ENCODE results near the gene CAMK4.

CAMK4 gene

GRCh38 chr5:111237470-111237869 is 13.3 kb downstream of the CAMK4 start:
- ChIA-PET CTCF (interaction anchor here (0.5 kb wide), 2 partner anchors 18 to 32 kb away, joined by 3 to 4 read pairs; no protein-coding TSS in a partner anchor), POLR2A (no interaction called here)
- H3K4me3 ChIP-seq (ENCODE audit: low read depth, low read length): no peak overlapping the region
- no peak overlapping the region for H3K27ac ChIP-seq (ENCODE audit: extremely low read depth, low read depth, low read length)
- H3K9me3 ChIP-seq (ENCODE audit: control insufficient read depth, insufficient read depth, low read depth, low read length): no peaks in the 10 kb centered on the region
- TF ChIP-seq, protein P1, sequence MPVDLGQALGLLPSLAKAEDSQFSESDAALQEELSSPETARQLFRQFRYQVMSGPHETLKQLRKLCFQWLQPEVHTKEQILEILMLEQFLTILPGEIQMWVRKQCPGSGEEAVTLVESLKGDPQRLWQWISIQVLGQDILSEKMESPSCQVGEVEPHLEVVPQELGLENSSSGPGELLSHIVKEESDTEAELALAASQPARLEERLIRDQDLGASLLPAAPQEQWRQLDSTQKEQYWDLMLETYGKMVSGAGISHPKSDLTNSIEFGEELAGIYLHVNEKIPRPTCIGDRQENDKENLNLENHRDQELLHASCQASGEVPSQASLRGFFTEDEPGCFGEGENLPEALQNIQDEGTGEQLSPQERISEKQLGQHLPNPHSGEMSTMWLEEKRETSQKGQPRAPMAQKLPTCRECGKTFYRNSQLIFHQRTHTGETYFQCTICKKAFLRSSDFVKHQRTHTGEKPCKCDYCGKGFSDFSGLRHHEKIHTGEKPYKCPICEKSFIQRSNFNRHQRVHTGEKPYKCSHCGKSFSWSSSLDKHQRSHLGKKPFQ (tag by site-specific recombination; IDR thresholded peaks at IDR 0.05): no peak
- TF ChIP-seq ZSCAN5A (tag by site-specific recombination; IDR thresholded peaks at IDR 0.05) (no peak), SETDB1 (IDR thresholded peaks at IDR 0.05; ENCODE audit: insufficient read length, low read length) (no peak), ZNF146 (tag by site-specific recombination; IDR thresholded peaks at IDR 0.05) (no peak), ZNF423 (tag by site-specific recombination; IDR thresholded peaks at IDR 0.05) (no peak)
- H3K36me3 ChIP-seq (ENCODE audit: control insufficient read depth in 2 of 2, insufficient read depth in 1 of 2, low read length in 2 of 2): no peaks in the 10 kb centered on the region
- no peaks in the 10 kb centered on the region for H3K4me1 ChIP-seq (ENCODE audit: control insufficient read depth, insufficient read depth, low read length)

DNA sequence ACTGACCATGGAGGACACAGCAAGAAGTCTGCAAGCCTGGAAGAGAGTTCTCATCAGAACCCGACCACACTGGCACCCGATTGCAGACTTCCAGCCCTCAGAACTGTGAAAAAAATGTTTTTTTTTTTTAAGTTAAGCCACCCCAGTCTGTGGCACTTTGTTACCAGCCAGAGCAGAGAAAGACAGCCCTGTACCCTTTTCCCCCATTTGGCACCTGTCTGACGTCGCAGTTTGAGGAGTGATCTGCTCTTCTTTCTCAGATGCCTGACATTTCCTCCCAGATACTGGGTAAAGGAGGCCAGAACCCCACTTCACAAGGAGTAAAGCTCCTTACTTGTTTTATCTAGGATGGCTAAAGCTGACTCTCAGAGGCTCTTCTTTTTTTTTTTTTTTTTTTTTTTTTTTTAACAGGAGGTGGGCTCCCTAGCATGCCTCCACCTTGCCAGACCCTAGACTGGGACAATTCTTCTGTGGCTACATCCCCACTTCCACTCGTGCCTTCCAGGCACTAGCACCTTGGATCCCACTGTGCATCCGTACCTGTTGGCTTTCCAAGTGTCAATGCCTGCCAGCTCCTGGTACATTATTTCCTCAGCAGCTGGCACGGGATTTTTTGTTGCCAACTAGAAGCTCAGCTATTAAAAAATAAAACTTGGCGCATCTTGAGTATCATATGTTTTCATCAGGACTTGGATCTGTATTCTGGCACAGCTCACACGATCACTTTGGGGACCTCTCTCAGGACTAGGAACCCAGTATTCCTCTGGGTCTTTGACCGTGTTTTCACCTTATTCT is 14.4 kb downstream of the CAMK4 start:
- TF ChIP-seq ZNF23 (tag by site-specific recombination; IDR thresholded peaks at IDR 0.05; ENCODE audit: borderline replicate concordance): no peak
- no peak for TF ChIP-seq ZNF521 (tag by site-specific recombination; IDR thresholded peaks at IDR 0.05)
- TF ChIP-seq ZNF510 (tag by site-specific recombination; IDR thresholded peaks at IDR 0.05; ENCODE audit: insufficient replicate concordance): no peak
- TF ChIP-seq ZEB2 (tag by site-specific recombination; IDR thresholded peaks at IDR 0.05): no peak
- TF ChIP-seq ZBTB1 (tag by site-specific recombination; IDR thresholded peaks at IDR 0.05): no peak
- TF ChIP-seq ZNF843 (tag by site-specific recombination; IDR thresholded peaks at IDR 0.05): no peak
- TF ChIP-seq, protein P2, sequence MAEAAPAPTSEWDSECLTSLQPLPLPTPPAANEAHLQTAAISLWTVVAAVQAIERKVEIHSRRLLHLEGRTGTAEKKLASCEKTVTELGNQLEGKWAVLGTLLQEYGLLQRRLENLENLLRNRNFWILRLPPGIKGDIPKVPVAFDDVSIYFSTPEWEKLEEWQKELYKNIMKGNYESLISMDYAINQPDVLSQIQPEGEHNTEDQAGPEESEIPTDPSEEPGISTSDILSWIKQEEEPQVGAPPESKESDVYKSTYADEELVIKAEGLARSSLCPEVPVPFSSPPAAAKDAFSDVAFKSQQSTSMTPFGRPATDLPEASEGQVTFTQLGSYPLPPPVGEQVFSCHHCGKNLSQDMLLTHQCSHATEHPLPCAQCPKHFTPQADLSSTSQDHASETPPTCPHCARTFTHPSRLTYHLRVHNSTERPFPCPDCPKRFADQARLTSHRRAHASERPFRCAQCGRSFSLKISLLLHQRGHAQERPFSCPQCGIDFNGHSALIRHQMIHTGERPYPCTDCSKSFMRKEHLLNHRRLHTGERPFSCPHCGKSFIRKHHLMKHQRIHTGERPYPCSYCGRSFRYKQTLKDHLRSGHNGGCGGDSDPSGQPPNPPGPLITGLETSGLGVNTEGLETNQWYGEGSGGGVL (tag by site-specific recombination; IDR thresholded peaks at IDR 0.05): no peak
- no peak for TF ChIP-seq ZNF114 (tag by site-specific recombination; IDR thresholded peaks at IDR 0.05)
- no peak for TF ChIP-seq ZNF112 (tag by site-specific recombination; IDR thresholded peaks at IDR 0.05)
- TF ChIP-seq ZNF768 (tag by site-specific recombination; IDR thresholded peaks at IDR 0.05): no peak
- TF ChIP-seq, protein P3, sequence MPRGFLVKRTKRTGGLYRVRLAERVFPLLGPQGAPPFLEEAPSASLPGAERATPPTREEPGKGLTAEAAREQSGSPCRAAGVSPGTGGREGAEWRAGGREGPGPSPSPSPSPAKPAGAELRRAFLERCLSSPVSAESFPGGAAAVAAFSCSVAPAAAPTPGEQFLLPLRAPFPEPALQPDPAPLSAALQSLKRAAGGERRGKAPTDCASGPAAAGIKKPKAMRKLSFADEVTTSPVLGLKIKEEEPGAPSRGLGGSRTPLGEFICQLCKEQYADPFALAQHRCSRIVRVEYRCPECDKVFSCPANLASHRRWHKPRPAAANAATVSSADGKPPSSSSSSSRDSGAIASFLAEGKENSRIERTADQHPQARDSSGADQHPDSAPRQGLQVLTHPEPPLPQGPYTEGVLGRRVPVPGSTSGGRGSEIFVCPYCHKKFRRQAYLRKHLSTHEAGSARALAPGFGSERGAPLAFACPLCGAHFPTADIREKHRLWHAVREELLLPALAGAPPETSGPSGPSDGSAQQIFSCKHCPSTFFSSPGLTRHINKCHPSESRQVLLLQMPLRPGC (tag by site-specific recombination; IDR thresholded peaks at IDR 0.05): no peak
- no peak for TF ChIP-seq ZNF664 (tag by site-specific recombination; IDR thresholded peaks at IDR 0.05)
- no peak for TF ChIP-seq ZNF239 (tag by site-specific recombination; IDR thresholded peaks at IDR 0.05)
- no peak for TF ChIP-seq ZNF175 (tag by site-specific recombination; IDR thresholded peaks at IDR 0.05)
- H3K4me3 ChIP-seq (ENCODE audit: low read depth, low read length): no peak overlapping the region
- ChIA-PET POLR2A (no interaction called here), CTCF (interaction anchor here (0.5 kb wide), 1 partner anchor 9 kb away, joined by 6 read pairs; no protein-coding TSS in a partner anchor)
- no peak overlapping the region for H3K27ac ChIP-seq (ENCODE audit: extremely low read depth, low read depth, low read length)
- peaks cover 2% of the 10 kb centered on the region; the same call in 1 of the 2 replicates for H3K4me1 ChIP-seq (ENCODE audit: control insufficient read depth, insufficient read depth, low read length)
- H3K36me3 ChIP-seq (ENCODE audit: control insufficient read depth in 2 of 2, insufficient read depth in 1 of 2, low read length in 2 of 2): no peaks in the 10 kb centered on the region
- no peaks in the 10 kb centered on the region for H3K9me3 ChIP-seq (ENCODE audit: control insufficient read depth, insufficient read depth, low read depth, low read length)

All from HEK293 (cell line).